ENCODE measurements around the gene BAK1. TPM values are rescaled to one million over a fixed set of nuclear protein-coding genes. Genes with fewer than 3 reads are reported as not detected.

Gene BAK1
- total and polyA plus RNA-seq, 4 experiments from 2014 or later, result 26.2 to 41.6 (median 27.6) TPM

Other genes starting within 250 kb of the BAK1 start
- gene KIFC1, start 188.5 kb downstream of the BAK1 start, total RNA-seq, result under 1 TPM; 0.61 to 0.69 TPM
- under 1 TPM in 1 of 2 donors, not detected in 1; 0.54 TPM for gene KIFC1, start 188.5 kb downstream of the BAK1 start, polyA plus RNA-seq
- 100 to 1,000 TPM; 220 TPM for gene PHF1, start 169.3 kb downstream of the BAK1 start, total RNA-seq
- 10 to 100 TPM; 61.2 to 81.8 TPM for gene PHF1, start 169.3 kb downstream of the BAK1 start, polyA plus RNA-seq
- gene CUTA, start 162.2 kb downstream of the BAK1 start, total RNA-seq, result 100 to 1,000 TPM; 210 to 217 TPM
- 100 to 1,000 TPM; 371 to 407 TPM for gene CUTA, start 162.2 kb downstream of the BAK1 start, polyA plus RNA-seq
- gene SYNGAP1, start 160.2 kb downstream of the BAK1 start, total RNA-seq, result 10 to 100 TPM; 47.8 to 48.0 TPM
- 1 to 10 TPM in 1 of 2 donors, not detected in 1; 1.9 TPM for gene SYNGAP1, start 160.2 kb downstream of the BAK1 start, polyA plus RNA-seq
- gene ZBTB9, start 125.7 kb downstream of the BAK1 start, total RNA-seq, result 10 to 100 TPM; 12.1 to 12.8 TPM
- 10 to 100 TPM in 1 of 2 donors, 1 to 10 TPM in 1; 5.7 to 11.5 TPM for gene ZBTB9, start 125.7 kb downstream of the BAK1 start, polyA plus RNA-seq
- gene ITPR3, start 41.0 kb upstream of the BAK1 start, total RNA-seq, result 10 to 100 TPM; 71.2 to 72.4 TPM
- gene ITPR3, start 41.0 kb upstream of the BAK1 start, polyA plus RNA-seq, result 1 to 10 TPM in 1 of 2 donors, under 1 TPM in 1; 0.55 to 8.1 TPM
- 10 to 100 TPM; 22.8 to 24.8 TPM for gene UQCC2, start 131.4 kb upstream of the BAK1 start, total RNA-seq
- gene UQCC2, start 131.4 kb upstream of the BAK1 start, polyA plus RNA-seq, result 10 to 100 TPM; 44.4 to 57.9 TPM
- gene IP6K3, start 166.6 kb upstream of the BAK1 start, total RNA-seq, result not detected
- gene IP6K3, start 166.6 kb upstream of the BAK1 start, polyA plus RNA-seq, result not detected
- gene LEMD2, start 208.9 kb upstream of the BAK1 start, total RNA-seq, result 100 to 1,000 TPM; 115 to 126 TPM
- gene LEMD2, start 208.9 kb upstream of the BAK1 start, polyA plus RNA-seq, result 10 to 100 TPM; 13.5 to 44.6 TPM
- gene MLN, start 223.7 kb upstream of the BAK1 start, total RNA-seq, result not detected
- not detected for gene MLN, start 223.7 kb upstream of the BAK1 start, polyA plus RNA-seq

Measured in CD4-positive, alpha-beta memory T cell (primary cell).